HepG2 (cell line): ENCODE data around the gene AJM1. TPM values are rescaled to one million over a fixed set of nuclear protein-coding genes. Genes with fewer than 3 reads are reported as not detected.

Source experiments
- AGO2 ChIP-seq: fragments of 200-400 bp; formaldehyde crosslinking; optimal IDR thresholded peaks from 2 replicates; pipeline ENCODE3; 2017; ENCODE audit warnings: mild to moderate bottlenecking, low read depth, low read length, moderate library complexity
- ATF7-NPFF ChIP-seq: sonication (generic); formaldehyde crosslinking; IDR thresholded peaks from 2 replicates; pipeline ENCODE4 v1.8.1; 2023; ENCODE audit warnings: mild to moderate bottlenecking, low read depth, missing genetic modification reagents, moderate library complexity
- BRCA1 ChIP-seq: sonication (generic); formaldehyde crosslinking; IDR thresholded peaks from 2 replicates; pipeline ENCODE4 v1.4.0; 2020; ENCODE audit warnings: missing genetic modification reagents
- DMAP1 ChIP-seq: IDR thresholded peaks from 2 replicates; pipeline ENCODE4 v1.6.1; 2016
- HDAC1 ChIP-seq: sonication (generic); formaldehyde crosslinking; IDR thresholded peaks from 2 replicates; pipeline ENCODE4 v1.5.1; 2020; ENCODE audit warnings: mild to moderate bottlenecking, missing genetic modification reagents
- IRF9 ChIP-seq: sonication (generic); formaldehyde crosslinking; IDR thresholded peaks from 2 replicates; pipeline ENCODE4 v1.8.0; 2022; ENCODE audit warnings: missing genetic modification reagents, mild to moderate bottlenecking, borderline replicate concordance
- LRRFIP1 ChIP-seq: sonication (generic); formaldehyde crosslinking; conservative IDR thresholded peaks from 2 replicates; pipeline ENCODE4 v1.4.0; 2020; ENCODE audit warnings: missing genetic modification reagents
- MTF1 ChIP-seq: sonication (generic); formaldehyde crosslinking; IDR thresholded peaks from 2 replicates; pipeline ENCODE4 v1.5.0; 2020; ENCODE audit warnings: missing genetic modification reagents
- NCOA5 ChIP-seq: sonication (generic); formaldehyde crosslinking; IDR thresholded peaks from 2 replicates; pipeline ENCODE4 v1.4.0; 2020; ENCODE audit warnings: missing genetic modification reagents
- TBP ChIP-seq: sonication (generic); formaldehyde crosslinking; IDR thresholded peaks from 2 replicates; pipeline ENCODE4 v1.5.0; 2020; ENCODE audit warnings: missing genetic modification reagents
- ZBTB1 ChIP-seq: sonication (generic); formaldehyde crosslinking; IDR thresholded peaks from 2 replicates; pipeline ENCODE4 v1.4.0; 2020; ENCODE audit warnings: missing genetic modification reagents, borderline replicate concordance
- ZBTB42 ChIP-seq: sonication (generic); formaldehyde crosslinking; IDR thresholded peaks from 2 replicates; pipeline ENCODE4 v1.5.0; 2020; ENCODE audit warnings: mild to moderate bottlenecking, missing genetic modification reagents
- ZKSCAN1 ChIP-seq: fragments of 150-350 bp; IDR thresholded peaks from 2 replicates; pipeline ENCODE4 v1.6.1; 2014; ENCODE audit warnings: low read length
- ZNF136 ChIP-seq: sonication (generic); formaldehyde crosslinking; IDR thresholded peaks from 2 replicates; pipeline ENCODE4 v1.8.1; 2022; ENCODE audit warnings: low read depth, mild to moderate bottlenecking, moderate library complexity, missing genetic modification reagents
- ZNF276 ChIP-seq: sonication (generic); formaldehyde crosslinking; IDR thresholded peaks from 2 replicates; pipeline ENCODE4 v1.4.0; 2020; ENCODE audit warnings: mild to moderate bottlenecking, low read depth, missing genetic modification reagents
- ZNF282 ChIP-seq: fragments of 450-650 bp; IDR thresholded peaks from 2 replicates; pipeline ENCODE4 v1.6.1; 2018; ENCODE audit not compliant: partially characterized antibody
- ZNF558 ChIP-seq: sonication (generic); formaldehyde crosslinking; IDR thresholded peaks from 2 replicates; pipeline ENCODE4 v1.9.0; 2022; ENCODE audit warnings: mild to moderate bottlenecking, missing genetic modification reagents, borderline replicate concordance
- ZNF563 ChIP-seq: sonication (generic); formaldehyde crosslinking; IDR thresholded peaks from 2 replicates; pipeline ENCODE4 v1.8.0; 2022; ENCODE audit warnings: mild to moderate bottlenecking, moderate library complexity, missing genetic modification reagents
- ZNF597 ChIP-seq: sonication (generic); formaldehyde crosslinking; IDR thresholded peaks from 2 replicates; pipeline ENCODE4 v1.5.0; 2020; ENCODE audit warnings: missing genetic modification reagents
- ZNF614 ChIP-seq: IDR thresholded peaks from 2 replicates; pipeline ENCODE4 v1.6.1; 2018; ENCODE audit warnings: missing biosample characterization, missing genetic modification reagents, inconsistent platforms, borderline replicate concordance
- ZNF678 ChIP-seq: sonication (generic); formaldehyde crosslinking; IDR thresholded peaks from 2 replicates; pipeline ENCODE4 v1.4.0; 2020; ENCODE audit warnings: mild to moderate bottlenecking, missing genetic modification reagents
- ZNF816 ChIP-seq: sonication (generic); formaldehyde crosslinking; IDR thresholded peaks from 2 replicates; pipeline ENCODE4 v1.8.0; 2022; ENCODE audit warnings: missing genetic modification reagents, mild to moderate bottlenecking, borderline replicate concordance
- ZNF879 ChIP-seq: sonication (generic); formaldehyde crosslinking; IDR thresholded peaks from 2 replicates; pipeline ENCODE4 v1.8.1; 2023; ENCODE audit warnings: missing genetic modification reagents
- ZSCAN20 ChIP-seq: sonication (generic); formaldehyde crosslinking; IDR thresholded peaks from 2 replicates; pipeline ENCODE4 v1.4.0; 2020; ENCODE audit warnings: missing genetic modification reagents, mild to moderate bottlenecking, borderline replicate concordance
- ZSCAN29 ChIP-seq: sonication (generic); formaldehyde crosslinking; conservative IDR thresholded peaks from 2 replicates; pipeline ENCODE4 v1.4.0; 2020; ENCODE audit warnings: mild to moderate bottlenecking, missing genetic modification reagents
- polyA plus RNA-seq, 8 experiments: library from polyadenylated mRNA; depleted of rRNA in 3 of 8; stranded (reverse) in 7 of 8; unstranded in 1 of 8; fragments of >200 nt; fragmentation: Illumina TruSeq in 4 of 8; extraction: Trizol in 4 of 8; gene quantifications; 2 replicates each; pipeline versions ENCODE4 v1.2.1 to v1.2.3, GENCODE V29; 2011 to 2016; ENCODE audit warnings: low read depth in 4 of 8, missing spikeins in 1 of 8, mixed read lengths in 1 of 8; ENCODE audit not compliant: insufficient read depth in 1 of 8
- total RNA-seq, 5 experiments: library from RNA; depleted of rRNA; stranded (reverse); fragments of >200 nt; fragmentation: Illumina TruSeq; extraction: Trizol; gene quantifications; 2 replicates each; pipeline ENCODE4 v1.2.3, GENCODE V29; 2016; ENCODE audit warnings: low read depth in 1 of 5

The AJM1 gene
- total and polyA plus RNA-seq, 2 of the 13 experiments (the other 11 are each of a cell fraction or from before 2014, with no cell fraction given): 1.1 to 1.2 TPM

GRCh38 chr9:136808075-136808805 is 34.0 kb upstream of the AJM1 start (continued):
- no peak for TF ChIP-seq ZNF597 (CRISPR knock-in tag)
- no peak for TF ChIP-seq IRF9 (CRISPR knock-in tag)
- TF ChIP-seq ZNF276: no peak
- TF ChIP-seq ZNF558: peak; percentile 24; the same call in 1 of the 2 replicates
- peak; percentile 84 for TF ChIP-seq AGO2
- TF ChIP-seq BRCA1: no peak
- TF ChIP-seq HDAC1 (CRISPR knock-in tag): 0 out of 2 replicates have a peak, but pooled peaks have one; percentile 5
- 0 out of 2 replicates have a peak, but pooled peaks have one; percentile 41 for TF ChIP-seq ATF7-NPFF (CRISPR knock-in tag)
- no peak for TF ChIP-seq DMAP1 (CRISPR knock-in tag)
- TF ChIP-seq NCOA5: no peak
- peak; percentile 50; the same call in 1 of the 2 replicates for TF ChIP-seq ZSCAN20 (CRISPR knock-in tag)
- TF ChIP-seq ZNF816 (CRISPR knock-in tag): 0 out of 2 replicates have a peak, but pooled peaks have one; percentile 2
- no peak for TF ChIP-seq ZBTB42 (CRISPR knock-in tag)
- no peak for TF ChIP-seq ZNF136
- TF ChIP-seq ZBTB1 (CRISPR knock-in tag): no peak
- no peak for TF ChIP-seq ZNF614 (CRISPR knock-in tag)
- TF ChIP-seq ZNF282: no peak
- TF ChIP-seq MTF1 (CRISPR knock-in tag): no peak
- TF ChIP-seq LRRFIP1 (CRISPR knock-in tag): no peak
- TF ChIP-seq ZKSCAN1: no peak
- no peak for TF ChIP-seq ZNF678 (CRISPR knock-in tag)
- 0 out of 2 replicates have a peak, but pooled peaks have one; percentile 51 for TF ChIP-seq ZNF879
- TF ChIP-seq ZSCAN29 (CRISPR knock-in tag): no peak
- TF ChIP-seq ZNF563 (CRISPR knock-in tag): 0 out of 2 replicates have a peak, but pooled peaks have one; percentile 18
- no peak for TF ChIP-seq TBP
